Breast epithelium (tissue), 3 donors: ENCODE measurements around the gene PALM3.

ENCODE experiments used
- POLR2A ChIP-seq: fragments of 450-650 bp; IDR thresholded peaks from one replicate; pipeline ENCODE4 v1.6.1; 2016; ENCODE audit warnings: antibody characterized with exemption, mild to moderate bottlenecking, moderate library complexity
- POLR2AphosphoS5 ChIP-seq, 3 donors: sonication (generic); formaldehyde crosslinking; IDR thresholded peaks; one replicate each; pipeline ENCODE4 v1.6.1; 2017; ENCODE audit warnings: antibody characterized with exemption in 3 of 3
- TF ChIP-seq, protein P1 (sequence below), 3 donors: fragments of 450-650 bp; IDR thresholded peaks; one replicate each; pipeline ENCODE4 v1.5.1; 2016 to 2017; ENCODE audit warnings: antibody characterized with exemption in 3 of 3, mild to moderate bottlenecking in 3 of 3, moderate library complexity in 3 of 3

- TF ChIP-seq POLR2AphosphoS5 (IDR thresholded peaks at IDR 0.05): peak; percentile 93 to 95 (median 95)
- TF ChIP-seq, protein P1, sequence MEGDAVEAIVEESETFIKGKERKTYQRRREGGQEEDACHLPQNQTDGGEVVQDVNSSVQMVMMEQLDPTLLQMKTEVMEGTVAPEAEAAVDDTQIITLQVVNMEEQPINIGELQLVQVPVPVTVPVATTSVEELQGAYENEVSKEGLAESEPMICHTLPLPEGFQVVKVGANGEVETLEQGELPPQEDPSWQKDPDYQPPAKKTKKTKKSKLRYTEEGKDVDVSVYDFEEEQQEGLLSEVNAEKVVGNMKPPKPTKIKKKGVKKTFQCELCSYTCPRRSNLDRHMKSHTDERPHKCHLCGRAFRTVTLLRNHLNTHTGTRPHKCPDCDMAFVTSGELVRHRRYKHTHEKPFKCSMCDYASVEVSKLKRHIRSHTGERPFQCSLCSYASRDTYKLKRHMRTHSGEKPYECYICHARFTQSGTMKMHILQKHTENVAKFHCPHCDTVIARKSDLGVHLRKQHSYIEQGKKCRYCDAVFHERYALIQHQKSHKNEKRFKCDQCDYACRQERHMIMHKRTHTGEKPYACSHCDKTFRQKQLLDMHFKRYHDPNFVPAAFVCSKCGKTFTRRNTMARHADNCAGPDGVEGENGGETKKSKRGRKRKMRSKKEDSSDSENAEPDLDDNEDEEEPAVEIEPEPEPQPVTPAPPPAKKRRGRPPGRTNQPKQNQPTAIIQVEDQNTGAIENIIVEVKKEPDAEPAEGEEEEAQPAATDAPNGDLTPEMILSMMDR (IDR thresholded peaks at IDR 0.05): no peak
- TF ChIP-seq POLR2A: peak; percentile 26
Observed at GRCh38 chr19:14006766-14007562, 54.9 kb downstream of the PALM3 start.
